Cardiac muscle cell (in vitro differentiated cells and primary cell): Measurements from ENCODE around the gene BMPR1B. TPM values are rescaled to one million over a fixed set of nuclear protein-coding genes. Genes with fewer than 3 reads are reported as not detected.

Experiments used
- DNase-seq, 2 donors: peaks; one replicate each; pipeline versions ENCODE4 v3.0.0 to v3.0.0-alpha.2; 2010 to 2017; ENCODE audit warnings: low read depth in 1 of 2, low spot score in 1 of 2
- H3K27ac ChIP-seq: fragments of 200-600 bp; sonication (generic); 2 replicates; pipeline ENCODE4 v1.5.1; 2016
- H3K27me3 ChIP-seq: fragments of 200-600 bp; sonication (generic); 2 replicates; pipeline ENCODE4 v1.6.0; 2016; ENCODE audit warnings: control low read depth
- H3K36me3 ChIP-seq: fragments of 200-600 bp; sonication (generic); 2 replicates; pipeline ENCODE4 v1.5.1; 2016; ENCODE audit warnings: control low read depth
- H3K4me1 ChIP-seq: fragments of 200-600 bp; sonication (generic); 2 replicates; pipeline ENCODE4 v1.8.1; 2017; ENCODE audit warnings: low read depth, mild to moderate bottlenecking, mixed run types
- H3K4me3 ChIP-seq: fragments of 200-600 bp; sonication (generic); 2 replicates; pipeline ENCODE4 v1.5.1; 2016; ENCODE audit warnings: mild to moderate bottlenecking
- H3K9me3 ChIP-seq: fragments of 200-600 bp; sonication (generic); 2 replicates; pipeline ENCODE4 v1.5.1; 2017; ENCODE audit warnings: low read depth, mild to moderate bottlenecking, control low read depth
- CTCF ChIP-seq: IDR thresholded peaks from 2 replicates; pipeline ENCODE4 v1.5.1; 2012; ENCODE audit warnings: low read depth, mild to moderate bottlenecking, low read length
- polyA plus RNA-seq: library from polyadenylated mRNA; unstranded; fragments of >200 nt; fragmentation: Nextera tagmentation; extraction: Ambion mirVana; gene quantifications from 2 replicates; pipeline ENCODE4 v1.2.1, GENCODE V29; 2016
- total RNA-seq: library from RNA; depleted of rRNA; stranded (reverse); fragments of >200 nt; gene quantifications from 2 replicates; pipeline ENCODE4 v1.2.3, GENCODE V29; 2016

Gene BMPR1B
- total RNA-seq, result 0.42 and 1.8 TPM in 2 replicates
- 0.34 and 0.53 TPM in 2 replicates for polyA plus RNA-seq

- H3K4me3 ChIP-seq, result peak within 1 kb of the TSS; percentile 37
- no peaks in the 10 kb centered on the region for H3K4me1 ChIP-seq
- H3K27me3 ChIP-seq, result peaks cover 95% of the 10 kb centered on the region
- no peaks in the 10 kb centered on the region for H3K9me3 ChIP-seq
- no peak for TF ChIP-seq CTCF
- no peaks in the 10 kb centered on the region for H3K36me3 ChIP-seq
- DNase-seq, result peak; percentile 70 to 74
- no peak within 1 kb of the TSS for H3K27ac ChIP-seq
These were observed at the start of gene BMPR1B for GRCh38 chr4:94757192-94758140. TSS of gene BMPR1B (plus strand) at chr4:94757955. CDS start at chr4:95104425, 346,470 bp downstream.

GRCh38 chr4:94711635-94712034 is 46.1 kb upstream of the BMPR1B start:
- DNase-seq, result no peak
- Histone ChIP-seq H3K4me3 (no peak overlapping the region), H3K36me3 (no peaks in the 10 kb centered on the region), H3K4me1 (peaks cover 5% of the 10 kb centered on the region), H3K27me3 (peaks cover 50% of the 10 kb centered on the region), H3K27ac (no peak overlapping the region), H3K9me3 (no peaks in the 10 kb centered on the region)
- TF ChIP-seq CTCF, result no peak

- DNase-seq, result peak in 1 of 2 donors; percentile 29
- Histone ChIP-seq H3K27me3 (peaks cover 63% of the 10 kb centered on the region), H3K36me3 (no peaks in the 10 kb centered on the region), H3K4me1 (no peaks in the 10 kb centered on the region), H3K27ac (no peak overlapping the region), H3K4me3 (no peak overlapping the region), H3K9me3 (no peaks in the 10 kb centered on the region)
- no peak for TF ChIP-seq CTCF
These were observed 43.2 kb upstream of the BMPR1B start for GRCh38 chr4:94714365-94715160.

GRCh38 chr4:94715726-94716125 is 42.0 kb upstream of the BMPR1B start:
- Histone ChIP-seq H3K4me3 (no peak overlapping the region), H3K36me3 (no peaks in the 10 kb centered on the region), H3K27me3 (peaks cover 60% of the 10 kb centered on the region), H3K27ac (no peak overlapping the region), H3K9me3 (no peaks in the 10 kb centered on the region), H3K4me1 (no peaks in the 10 kb centered on the region)
- DNase-seq, result peak in 1 of 2 donors; percentile 75
- no peak for TF ChIP-seq CTCF

GRCh38 chr4:94721310-94721709 is 36.4 kb upstream of the BMPR1B start:
- no peaks in the 10 kb centered on the region for H3K9me3 ChIP-seq
- TF ChIP-seq CTCF, result no peak
- peaks cover 72% of the 10 kb centered on the region for H3K27me3 ChIP-seq
- H3K4me3 ChIP-seq, result no peak overlapping the region
- H3K4me1 ChIP-seq, result no peaks in the 10 kb centered on the region
- H3K27ac ChIP-seq, result no peak overlapping the region
- DNase-seq, result no peak
- H3K36me3 ChIP-seq, result no peaks in the 10 kb centered on the region
